Sigmoid colon (tissue), 4 donors: ENCODE results near the gene NSMCE3.

Experiments used
- EP300 ChIP-seq, 4 donors: sonication (generic); formaldehyde crosslinking; IDR thresholded peaks; one replicate each; pipeline ENCODE4 v1.6.1; 2017; ENCODE audit warnings: antibody characterized with exemption in 4 of 4
- POLR2A ChIP-seq, 2 donors: fragments of 450-650 bp; IDR thresholded peaks; one replicate each; pipeline ENCODE4 v1.6.1; 2016; ENCODE audit warnings: antibody characterized with exemption in 2 of 2, mild to moderate bottlenecking in 2 of 2, moderate library complexity in 2 of 2
- POLR2AphosphoS5 ChIP-seq, 4 donors: sonication (generic); formaldehyde crosslinking; IDR thresholded peaks; one replicate each; pipeline ENCODE4 v1.6.1; 2017; ENCODE audit warnings: antibody characterized with exemption in 4 of 4
- TF ChIP-seq, protein P1 (sequence below), 4 experiments: fragments of 450-650 bp in 3 of 4; fragments of 200-600 bp in 1 of 4; IDR thresholded peaks; one replicate each; pipeline ENCODE4 v1.5.1; 2016 to 2019; ENCODE audit warnings: antibody characterized with exemption in 4 of 4, mild to moderate bottlenecking in 3 of 4, moderate library complexity in 2 of 4

DNA sequence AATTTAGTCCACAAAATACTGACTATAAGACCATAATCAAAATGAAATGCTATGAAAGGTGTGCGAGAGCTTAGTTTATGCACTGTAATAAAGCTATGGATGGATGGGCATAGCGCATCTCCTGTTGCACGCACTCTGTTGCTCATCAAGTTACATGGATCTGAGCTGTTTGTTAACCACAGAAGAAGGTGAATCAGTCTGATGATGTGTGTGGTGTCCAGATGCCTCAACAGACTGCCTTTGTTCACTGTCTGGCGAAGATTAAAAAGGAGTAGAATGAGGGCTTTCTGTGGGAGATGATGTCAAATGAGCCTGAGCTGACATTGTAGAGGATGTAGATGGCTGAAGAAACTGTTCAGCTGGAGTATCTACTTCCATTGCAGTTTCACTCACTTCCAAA lies 36.1 kb downstream of the NSMCE3 start:
- TF ChIP-seq EP300 (IDR thresholded peaks at IDR 0.05) (no peak), POLR2AphosphoS5 (IDR thresholded peaks at IDR 0.05) (no peak), POLR2A (IDR thresholded peaks at IDR 0.05) (no peak)
- TF ChIP-seq, protein P1, sequence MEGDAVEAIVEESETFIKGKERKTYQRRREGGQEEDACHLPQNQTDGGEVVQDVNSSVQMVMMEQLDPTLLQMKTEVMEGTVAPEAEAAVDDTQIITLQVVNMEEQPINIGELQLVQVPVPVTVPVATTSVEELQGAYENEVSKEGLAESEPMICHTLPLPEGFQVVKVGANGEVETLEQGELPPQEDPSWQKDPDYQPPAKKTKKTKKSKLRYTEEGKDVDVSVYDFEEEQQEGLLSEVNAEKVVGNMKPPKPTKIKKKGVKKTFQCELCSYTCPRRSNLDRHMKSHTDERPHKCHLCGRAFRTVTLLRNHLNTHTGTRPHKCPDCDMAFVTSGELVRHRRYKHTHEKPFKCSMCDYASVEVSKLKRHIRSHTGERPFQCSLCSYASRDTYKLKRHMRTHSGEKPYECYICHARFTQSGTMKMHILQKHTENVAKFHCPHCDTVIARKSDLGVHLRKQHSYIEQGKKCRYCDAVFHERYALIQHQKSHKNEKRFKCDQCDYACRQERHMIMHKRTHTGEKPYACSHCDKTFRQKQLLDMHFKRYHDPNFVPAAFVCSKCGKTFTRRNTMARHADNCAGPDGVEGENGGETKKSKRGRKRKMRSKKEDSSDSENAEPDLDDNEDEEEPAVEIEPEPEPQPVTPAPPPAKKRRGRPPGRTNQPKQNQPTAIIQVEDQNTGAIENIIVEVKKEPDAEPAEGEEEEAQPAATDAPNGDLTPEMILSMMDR (IDR thresholded peaks at IDR 0.05) = no peak
